Right lobe of liver (tissue), 4 donors: Measurements from ENCODE around the gene TENM3.

Experiments used
- POLR2A ChIP-seq: fragments of 450-650 bp; IDR thresholded peaks from one replicate; pipeline ENCODE4 v1.6.1; 2017; ENCODE audit warnings: antibody characterized with exemption, mild to moderate bottlenecking
- TF ChIP-seq, protein P1 (sequence below), 4 donors: fragments of 200-600 bp in 3 of 4; fragments of 450-650 bp in 1 of 4; IDR thresholded peaks; one replicate each; pipeline versions ENCODE4 v1.5.1 to v1.8.0; 2016 to 2022; ENCODE audit warnings: antibody characterized with exemption in 4 of 4, mild to moderate bottlenecking in 2 of 4
- donor health status: DM: no; HTN: no; CAD: no.
- donor health status: DM: no; HTN: no; CAD: no.
- donor health status: DM: no; HTN: yes; CAD: no.

DNA sequence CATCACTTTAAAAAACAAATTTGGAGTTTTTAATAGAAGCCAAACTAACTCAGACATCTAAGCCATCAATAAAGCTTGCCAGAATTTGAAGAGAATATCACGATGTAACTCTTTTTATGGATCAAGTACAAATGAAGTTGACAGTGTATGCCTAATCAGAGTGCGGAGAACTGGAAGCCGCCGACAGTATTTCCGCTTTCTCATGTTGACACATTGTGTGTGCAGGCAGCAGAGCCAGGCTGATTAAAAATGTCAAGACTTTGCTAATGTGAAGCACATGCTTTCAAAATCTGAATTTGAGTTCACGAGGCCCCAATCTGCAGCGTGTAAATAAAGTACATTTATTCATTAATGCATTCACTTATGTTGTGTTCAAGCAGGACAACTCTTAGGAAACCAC lies 161.2 kb downstream of the TENM3 start:
- TF ChIP-seq, protein P1, sequence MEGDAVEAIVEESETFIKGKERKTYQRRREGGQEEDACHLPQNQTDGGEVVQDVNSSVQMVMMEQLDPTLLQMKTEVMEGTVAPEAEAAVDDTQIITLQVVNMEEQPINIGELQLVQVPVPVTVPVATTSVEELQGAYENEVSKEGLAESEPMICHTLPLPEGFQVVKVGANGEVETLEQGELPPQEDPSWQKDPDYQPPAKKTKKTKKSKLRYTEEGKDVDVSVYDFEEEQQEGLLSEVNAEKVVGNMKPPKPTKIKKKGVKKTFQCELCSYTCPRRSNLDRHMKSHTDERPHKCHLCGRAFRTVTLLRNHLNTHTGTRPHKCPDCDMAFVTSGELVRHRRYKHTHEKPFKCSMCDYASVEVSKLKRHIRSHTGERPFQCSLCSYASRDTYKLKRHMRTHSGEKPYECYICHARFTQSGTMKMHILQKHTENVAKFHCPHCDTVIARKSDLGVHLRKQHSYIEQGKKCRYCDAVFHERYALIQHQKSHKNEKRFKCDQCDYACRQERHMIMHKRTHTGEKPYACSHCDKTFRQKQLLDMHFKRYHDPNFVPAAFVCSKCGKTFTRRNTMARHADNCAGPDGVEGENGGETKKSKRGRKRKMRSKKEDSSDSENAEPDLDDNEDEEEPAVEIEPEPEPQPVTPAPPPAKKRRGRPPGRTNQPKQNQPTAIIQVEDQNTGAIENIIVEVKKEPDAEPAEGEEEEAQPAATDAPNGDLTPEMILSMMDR (IDR thresholded peaks at IDR 0.05): no peak
- no peak for TF ChIP-seq POLR2A
